Activated CD8-positive, alpha-beta memory T cell treated with anti-CD3 and anti-CD28 coated beads for 36 hours (primary cell): ENCODE results near the gene CDKAL1. TPM values are rescaled to one million over a fixed set of nuclear protein-coding genes. Genes with fewer than 3 reads are reported as not detected.

ENCODE experiments used
- CTCF ChIA-PET: fragments of 350-600 bp; sonication (Branson Sonifier 250); formaldehyde crosslinking; loops from one replicate; lab custom pipeline; 2021; ENCODE audit warnings: antibody characterized with exemption; lab: Charles Lee
- POLR2A ChIA-PET: fragments of 350-600 bp; sonication (Branson Sonifier 250); formaldehyde crosslinking; loops from one replicate; lab custom pipeline; 2021; ENCODE audit warnings: antibody characterized with exemption; lab: Charles Lee
- total RNA-seq, 2 experiments: library from RNA; stranded (reverse); gene quantifications; one replicate each; pipeline ENCODE4 v1.2.3, GENCODE V29; 2021

Gene CDKAL1
- total RNA-seq, 2 experiments from 2014 or later = 26.2 to 27.5 TPM

GRCh38 chr6:21138336-21139069 lies 604.2 kb downstream of the CDKAL1 start:
- POLR2A ChIA-PET = no interaction called here
- CTCF ChIA-PET = no interaction called here

GRCh38 chr6:21140966-21141365 lies 606.7 kb downstream of the CDKAL1 start:
- CTCF ChIA-PET = no interaction called here
- POLR2A ChIA-PET = no interaction called here

GRCh38 chr6:21141616-21142303 lies 607.5 kb downstream of the CDKAL1 start:
- POLR2A ChIA-PET = no interaction called here
- CTCF ChIA-PET = no interaction called here

DNA sequence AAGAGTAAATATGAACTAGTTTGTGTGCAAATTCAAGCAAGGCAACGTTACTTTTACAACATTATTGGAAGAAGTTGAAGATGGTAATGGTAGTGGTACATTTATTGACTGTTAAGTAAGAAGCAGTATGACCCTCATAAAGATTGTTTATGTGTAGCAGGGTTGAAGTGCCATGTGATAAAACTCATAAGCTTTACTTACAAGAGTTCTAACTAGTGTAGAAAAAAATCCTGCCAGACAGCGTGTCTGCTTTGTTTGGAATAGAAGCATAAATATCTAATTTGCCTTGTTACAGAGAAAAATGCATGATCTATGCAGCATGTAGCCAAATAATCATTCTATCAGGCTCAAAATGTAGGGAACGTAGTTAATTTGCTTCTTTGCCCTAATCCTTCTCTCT lies 608.5 kb downstream of the CDKAL1 start:
- POLR2A ChIA-PET = no interaction called here
- CTCF ChIA-PET = no interaction called here

DNA sequence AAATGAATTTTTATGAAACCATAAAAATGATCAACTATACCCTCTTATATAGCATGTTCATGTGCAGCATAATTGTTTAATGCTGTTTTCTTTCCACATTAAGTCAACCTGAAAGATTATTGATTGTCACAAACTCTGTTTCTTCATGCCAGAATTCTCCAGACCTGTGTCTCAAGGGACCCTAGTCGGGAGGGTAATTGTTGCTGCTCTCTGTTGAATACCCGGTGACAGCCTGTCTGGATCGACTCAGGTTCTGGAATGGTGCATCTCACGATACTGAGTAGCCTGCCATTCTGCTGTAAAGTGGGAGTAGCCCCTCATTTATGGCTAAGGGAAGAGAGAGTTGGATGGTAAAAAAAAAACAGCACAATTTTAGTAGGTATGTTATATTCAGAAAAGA lies 609.4 kb downstream of the CDKAL1 start:
- POLR2A ChIA-PET = no interaction called here

GRCh38 chr6:21144928-21145327 lies 610.7 kb downstream of the CDKAL1 start:
- POLR2A ChIA-PET = no interaction called here
- CTCF ChIA-PET = interaction anchor here (0.6 kb wide), 1 partner anchor 417 kb away, joined by 3 read pairs; no protein-coding TSS in a partner anchor

More for the DNA sequence above, 609.4 kb downstream of the CDKAL1 start:
- CTCF ChIA-PET = interaction anchor here (0.7 kb wide), 1 partner anchor 147 kb away, joined by 3 read pairs; no protein-coding TSS in a partner anchor

GRCh38 chr6:21147995-21148394 lies 613.7 kb downstream of the CDKAL1 start:
- ChIA-PET POLR2A (no interaction called here), CTCF (no interaction called here)

DNA sequence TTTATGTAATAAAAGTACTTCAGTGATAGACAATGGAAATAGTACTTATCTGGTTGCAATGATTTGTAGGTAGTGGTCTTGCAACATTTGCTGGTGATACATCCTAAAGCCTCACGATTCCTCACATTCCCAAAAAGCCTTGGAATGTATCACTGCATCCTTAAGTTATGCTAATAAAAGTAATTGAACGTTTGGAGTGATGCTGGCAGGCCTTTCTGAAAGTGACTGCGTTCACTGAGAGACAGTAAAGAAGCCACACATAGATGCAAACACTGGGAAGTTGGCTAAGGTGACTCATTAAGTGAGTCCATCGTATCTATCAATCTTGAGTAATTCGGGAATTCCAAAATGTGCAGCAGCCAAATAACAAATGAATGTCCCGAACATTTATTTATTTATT lies 615.2 kb downstream of the CDKAL1 start:
- POLR2A ChIA-PET = no interaction called here
- CTCF ChIA-PET = no interaction called here

DNA sequence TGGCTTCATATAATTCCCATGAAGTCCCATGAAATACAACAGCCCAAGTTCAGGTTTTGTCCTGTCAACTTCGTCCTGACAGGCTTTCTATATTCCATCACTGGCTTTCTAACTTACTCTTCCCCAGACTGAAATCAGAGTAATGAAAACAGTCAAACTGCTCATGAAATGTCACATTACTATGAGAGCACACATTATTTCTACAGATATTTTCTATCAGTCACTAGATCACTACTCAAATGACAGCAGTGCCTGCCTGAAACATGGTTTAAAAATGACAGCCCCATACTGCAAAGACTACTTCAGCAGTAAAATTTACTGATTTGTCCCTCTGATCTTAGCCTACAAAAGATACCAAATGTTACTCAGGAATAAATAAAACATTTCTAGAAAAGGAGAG lies 616.4 kb downstream of the CDKAL1 start:
- ChIA-PET CTCF (no interaction called here), POLR2A (no interaction called here)

DNA sequence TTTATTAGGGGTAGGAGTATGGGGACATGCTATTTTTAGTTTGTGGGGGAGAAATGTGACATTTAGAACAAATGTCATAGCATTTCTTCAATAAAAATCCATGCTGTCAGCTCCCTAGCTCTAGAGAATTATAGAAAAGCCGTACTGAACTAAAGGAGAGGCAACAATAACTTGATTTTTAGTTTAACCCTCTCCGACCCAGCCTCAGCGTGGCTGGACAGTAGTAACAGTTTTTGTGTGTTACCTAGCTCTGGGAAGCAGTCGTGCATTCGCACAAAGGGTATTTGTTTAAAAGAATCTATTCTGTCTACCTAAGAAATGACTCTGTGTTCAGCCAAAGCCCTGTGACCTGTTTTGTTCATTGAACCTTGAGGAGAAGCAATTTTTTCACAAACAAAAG lies 616.9 kb downstream of the CDKAL1 start:
- POLR2A ChIA-PET = no interaction called here
- CTCF ChIA-PET = no interaction called here

- ChIA-PET CTCF (no interaction called here), POLR2A (no interaction called here)
These were observed 617.3 kb downstream of the CDKAL1 start for GRCh38 chr6:21151530-21151929.

DNA sequence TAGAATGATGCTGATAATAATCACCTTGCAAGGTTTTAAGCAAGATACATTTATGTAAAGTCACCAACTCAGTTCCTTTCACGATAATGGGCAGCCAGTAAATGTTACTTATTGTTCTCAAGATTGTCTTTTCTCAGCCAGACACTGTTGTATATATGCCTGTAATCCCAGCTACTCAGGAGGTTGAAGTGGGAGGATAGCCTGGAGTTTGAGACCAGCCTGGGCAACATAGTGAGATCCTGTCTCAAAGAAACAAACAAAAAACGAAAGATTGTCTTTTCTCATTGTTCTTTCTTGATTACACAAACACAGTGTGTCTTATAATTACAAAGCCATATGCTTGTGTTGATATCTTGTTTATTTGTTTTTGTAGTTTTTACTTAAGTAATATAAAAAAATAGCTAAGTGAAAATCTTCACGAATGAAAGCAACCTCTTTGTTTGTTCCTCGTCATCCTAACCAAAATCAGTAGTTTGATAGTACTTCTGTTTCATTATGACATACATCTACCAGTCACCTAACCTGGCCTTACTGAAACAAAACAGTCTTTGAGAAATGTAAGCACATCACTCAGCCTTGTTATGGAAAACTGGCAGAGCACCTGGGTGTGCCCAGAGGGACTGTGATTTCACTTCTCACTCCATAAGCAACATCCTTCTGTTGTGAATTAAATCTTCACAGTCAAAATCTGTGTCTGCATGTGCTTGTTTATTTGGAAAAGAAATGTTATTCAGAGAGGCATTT lies 623.1 kb downstream of the CDKAL1 start:
- CTCF ChIA-PET = no interaction called here
- POLR2A ChIA-PET = no interaction called here

- CTCF ChIA-PET = no interaction called here
- POLR2A ChIA-PET = no interaction called here
These were observed 623.9 kb downstream of the CDKAL1 start for GRCh38 chr6:21158149-21158548.

DNA sequence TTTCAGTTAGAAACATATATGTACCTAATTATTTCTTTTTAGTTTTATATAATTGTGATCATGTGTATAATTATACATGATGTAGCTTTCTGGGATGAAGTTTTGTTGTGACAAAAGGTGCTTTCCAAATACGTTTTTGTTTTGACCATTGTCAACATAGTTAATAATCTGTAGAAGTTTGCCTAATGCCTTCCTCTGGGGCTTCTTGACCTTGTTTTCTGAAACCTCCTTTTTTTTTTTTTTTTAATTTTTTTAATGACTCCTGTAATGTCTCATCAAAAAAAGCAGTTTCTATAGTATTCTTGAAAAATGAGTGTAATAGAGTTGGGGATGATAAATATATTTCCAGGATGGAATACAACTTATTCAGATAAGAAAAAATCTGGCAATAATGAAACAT lies 624.6 kb downstream of the CDKAL1 start:
- CTCF ChIA-PET = interaction anchor here (0.6 kb wide), 1 partner anchor 70 kb away, joined by 4 read pairs; no protein-coding TSS in a partner anchor
- POLR2A ChIA-PET = no interaction called here

- ChIA-PET POLR2A (no interaction called here), CTCF (interaction anchor here (0.6 kb wide), 1 partner anchor 71 kb away, joined by 4 read pairs; no protein-coding TSS in a partner anchor)
These were observed 625.2 kb downstream of the CDKAL1 start for GRCh38 chr6:21159465-21159864.

DNA sequence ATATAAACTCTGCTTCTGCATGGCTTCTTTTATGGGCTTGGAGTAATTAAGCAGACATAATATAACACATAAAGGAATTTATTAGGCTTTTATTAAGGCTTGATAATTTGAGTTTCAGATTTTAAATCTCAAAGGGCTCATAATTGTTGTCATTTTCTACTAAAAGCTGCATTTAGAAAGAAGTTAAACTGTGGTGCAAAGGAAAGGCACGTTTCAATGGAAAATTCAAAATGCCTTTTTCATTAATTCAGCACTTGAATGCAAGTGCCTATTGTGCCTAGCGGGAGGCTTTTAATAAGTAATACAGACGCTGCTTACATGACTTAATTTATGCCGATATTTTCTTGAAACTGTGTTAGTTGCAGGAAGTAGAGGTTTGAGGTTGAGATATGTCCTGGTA lies 627.5 kb downstream of the CDKAL1 start:
- POLR2A ChIA-PET = no interaction called here
- CTCF ChIA-PET = no interaction called here

DNA sequence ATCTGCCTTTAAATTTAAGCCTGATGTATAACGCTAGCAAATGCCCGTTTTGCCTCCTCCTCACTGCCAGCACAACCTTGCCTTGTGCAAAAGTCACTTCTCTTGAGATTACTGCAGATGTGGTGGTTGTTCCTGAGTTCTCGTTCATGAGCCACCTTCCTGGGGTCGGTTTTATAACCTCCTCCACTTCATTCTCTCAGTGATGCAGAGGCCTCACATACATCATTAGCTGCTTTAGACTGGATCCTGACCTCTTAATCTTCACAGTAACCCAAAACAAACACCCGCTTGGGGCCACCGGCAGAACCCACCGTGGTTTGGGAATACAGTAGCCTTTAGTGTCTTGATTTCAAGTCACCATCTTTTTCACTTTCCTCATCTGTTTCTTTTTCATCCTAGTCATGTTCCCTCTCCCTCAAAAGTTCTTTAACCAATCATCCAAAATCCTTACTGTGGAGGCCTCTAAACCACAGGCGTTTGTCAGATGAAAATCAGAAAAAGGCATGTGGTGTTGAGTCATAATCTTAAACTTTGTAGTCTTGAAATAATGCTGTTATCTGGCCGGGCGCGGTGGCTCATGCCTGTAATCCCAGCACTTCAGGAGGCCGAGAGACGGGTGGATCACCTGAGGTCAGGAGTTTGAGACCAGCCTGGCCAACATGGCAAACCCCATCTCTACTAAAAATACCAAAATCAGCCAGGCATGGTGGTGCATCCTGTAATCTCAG lies 629.0 kb downstream of the CDKAL1 start:
- CTCF ChIA-PET = no interaction called here
- POLR2A ChIA-PET = no interaction called here

GRCh38 chr6:21163838-21164180 lies 629.6 kb downstream of the CDKAL1 start:
- POLR2A ChIA-PET = no interaction called here

GRCh38 chr6:21164768-21165326 lies 630.6 kb downstream of the CDKAL1 start:
- ChIA-PET POLR2A (no interaction called here), CTCF (interaction anchor here (0.6 kb wide), 1 partner anchor 342 kb away, joined by 3 read pairs; no protein-coding TSS in a partner anchor)

More at GRCh38 chr6:21163838-21164180, 629.6 kb downstream of the CDKAL1 start:
- CTCF ChIA-PET = no interaction called here
